ENCODE measurements around the gene SUSD6.

SUSD6 gene

GRCh38 chr14:69672356-69672755, 61.0 kb downstream of the SUSD6 start:
- DNase-seq (ENCODE audit: low spot score) = no peak

GRCh38 chr14:69673104-69673503, 61.7 kb downstream of the SUSD6 start:
- DNase-seq (ENCODE audit: low spot score) = no peak

- DNase-seq (ENCODE audit: low spot score) = no peak
Measured at GRCh38 chr14:69673578-69674305, 62.3 kb downstream of the SUSD6 start.

DNA sequence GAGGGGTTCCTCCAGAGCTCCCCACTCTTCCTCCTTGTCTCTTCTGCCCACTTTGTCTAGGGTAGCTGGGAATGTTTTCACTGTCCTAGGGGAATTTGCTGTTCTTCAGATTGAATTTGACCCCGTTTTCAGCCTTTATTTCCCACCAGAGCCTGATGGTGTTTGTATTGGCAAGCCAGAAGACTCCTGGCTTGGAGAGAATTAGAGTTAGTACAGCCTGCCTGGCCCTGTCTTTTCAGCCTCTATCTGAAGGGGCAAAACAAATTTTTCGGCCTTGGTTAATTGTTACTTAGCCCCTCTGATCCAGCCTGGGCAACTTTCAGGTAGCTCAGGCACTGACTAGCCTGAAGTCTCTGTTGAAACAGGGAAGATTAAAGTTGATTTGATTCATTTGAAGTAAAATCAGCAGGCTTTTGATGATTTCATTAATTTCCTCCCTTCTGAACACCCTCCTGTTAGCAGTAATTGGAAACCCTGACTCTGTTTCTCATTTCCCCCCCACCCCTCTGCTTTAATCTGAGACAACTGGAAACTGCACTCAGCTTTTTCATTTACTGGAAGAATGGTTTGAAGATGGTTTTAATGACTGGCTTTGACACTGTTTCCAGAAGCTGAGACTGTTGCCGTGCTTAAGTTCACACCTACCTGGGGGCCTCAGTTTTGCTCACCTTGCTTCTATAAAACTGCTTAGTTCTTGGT, 63.3 kb downstream of the SUSD6 start:
- no peak for DNase-seq (ENCODE audit: low spot score)

GRCh38 chr14:69675245-69675583, 63.8 kb downstream of the SUSD6 start:
- DNase-seq (ENCODE audit: low spot score) = no peak

GRCh38 chr14:69675877-69676416, 64.6 kb downstream of the SUSD6 start:
- DNase-seq (ENCODE audit: low spot score) = no peak

- DNase-seq (ENCODE audit: low spot score) = no peak
Measured at GRCh38 chr14:69676723-69677122, 65.3 kb downstream of the SUSD6 start.

DNA sequence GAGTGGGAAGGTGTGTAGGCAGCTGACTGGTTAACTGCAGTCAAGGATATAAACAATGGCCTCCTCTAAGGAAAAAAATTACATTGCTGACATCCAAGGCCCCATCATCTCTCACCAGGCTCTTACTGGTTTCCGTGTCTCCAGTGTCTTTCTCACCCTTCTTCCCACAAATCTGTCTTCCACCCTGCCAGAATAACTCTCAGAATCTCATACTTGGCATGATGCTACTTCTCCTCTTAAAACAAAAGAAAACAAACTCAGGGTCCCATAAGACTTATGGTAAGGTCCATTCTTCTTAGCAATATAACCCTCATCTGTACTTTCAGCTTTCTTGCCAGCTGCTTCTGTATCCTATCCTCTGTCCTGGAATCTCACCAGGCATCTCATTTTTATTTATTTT, 68.9 kb downstream of the SUSD6 start:
- no peak for DNase-seq (ENCODE audit: low spot score)

GRCh38 chr14:69682136-69682535, 70.7 kb downstream of the SUSD6 start:
- DNase-seq (ENCODE audit: low spot score) = no peak

DNA sequence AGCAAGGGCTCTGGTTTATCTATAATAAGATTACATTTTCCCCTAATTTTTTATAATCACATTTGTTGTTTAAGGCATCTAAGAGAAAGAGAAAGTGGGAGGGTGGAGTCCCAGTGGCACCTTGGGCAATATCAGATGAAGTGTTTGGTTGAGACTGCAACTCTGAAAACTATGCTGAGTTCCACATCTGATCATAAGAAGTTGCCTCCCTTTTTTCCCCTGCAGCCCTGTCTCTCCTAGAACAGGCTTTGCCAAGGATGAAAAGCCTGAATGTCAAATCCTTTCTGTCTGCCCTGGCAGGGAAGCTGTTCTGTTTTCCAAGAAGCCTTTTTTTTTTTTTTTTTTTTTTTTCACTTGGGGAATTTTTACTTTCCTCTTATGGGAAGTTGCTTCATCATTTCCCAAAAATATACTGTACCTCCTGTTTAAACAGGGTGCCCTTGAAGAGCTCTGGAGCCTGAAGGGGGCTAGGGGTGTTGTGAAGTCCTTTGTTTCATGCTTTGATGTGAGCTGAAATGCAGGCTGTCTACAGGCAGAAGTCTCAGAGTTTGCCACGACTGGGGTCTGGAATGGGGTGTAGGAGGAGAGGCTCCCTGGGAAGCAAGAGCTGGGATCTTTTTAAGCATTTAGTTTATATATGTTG, 71.3 kb downstream of the SUSD6 start:
- DNase-seq (ENCODE audit: low spot score) = no peak

GRCh38 chr14:69683971-69684370, 72.6 kb downstream of the SUSD6 start:
- DNase-seq (ENCODE audit: low spot score) = no peak

DNA sequence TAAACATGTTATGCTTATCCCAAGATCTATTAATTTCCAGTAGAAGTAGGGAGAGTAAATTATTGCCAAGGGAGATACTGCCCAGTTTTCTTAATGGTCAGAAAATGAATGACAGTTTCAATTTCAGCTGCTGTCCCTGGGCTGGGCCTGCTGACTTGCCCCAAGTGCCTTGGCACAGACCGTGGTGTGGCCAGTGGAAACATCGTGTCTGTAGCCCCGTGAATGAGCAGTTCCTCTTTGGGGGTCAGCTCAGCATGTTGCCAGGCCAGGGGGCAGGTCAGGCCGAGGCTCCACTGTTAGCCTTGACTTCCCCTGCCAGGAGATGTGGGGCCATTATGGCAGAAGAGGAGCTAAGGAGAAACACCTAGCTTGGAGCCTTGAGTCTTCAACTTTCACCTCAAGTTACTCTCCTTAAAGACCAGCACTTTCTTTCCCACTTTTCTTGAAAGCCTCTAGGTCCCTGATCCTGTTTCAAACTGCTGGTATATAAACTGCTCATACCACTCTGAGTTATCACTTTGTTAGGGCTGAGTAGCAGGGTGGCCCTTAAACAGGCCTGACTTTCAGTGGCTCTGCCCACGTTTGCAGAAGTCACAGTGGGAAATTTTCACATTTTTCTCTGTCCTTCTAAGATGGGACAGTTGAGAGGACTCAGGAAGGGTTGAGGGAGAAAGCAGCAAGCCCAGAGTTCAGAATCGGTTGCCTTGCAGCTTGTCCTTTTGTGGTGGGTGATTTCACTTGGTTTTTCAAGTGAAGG, 73.2 kb downstream of the SUSD6 start:
- no peak for DNase-seq (ENCODE audit: low spot score)

GRCh38 chr14:69685218-69685616, 73.8 kb downstream of the SUSD6 start:
- no peak for DNase-seq (ENCODE audit: low spot score)

GRCh38 chr14:69685716-69686115, 74.3 kb downstream of the SUSD6 start:
- peak; percentile 76 for DNase-seq (ENCODE audit: low spot score)

- DNase-seq (ENCODE audit: low spot score) = no peak
Measured at GRCh38 chr14:69687606-69688298, 76.4 kb downstream of the SUSD6 start.

DNA sequence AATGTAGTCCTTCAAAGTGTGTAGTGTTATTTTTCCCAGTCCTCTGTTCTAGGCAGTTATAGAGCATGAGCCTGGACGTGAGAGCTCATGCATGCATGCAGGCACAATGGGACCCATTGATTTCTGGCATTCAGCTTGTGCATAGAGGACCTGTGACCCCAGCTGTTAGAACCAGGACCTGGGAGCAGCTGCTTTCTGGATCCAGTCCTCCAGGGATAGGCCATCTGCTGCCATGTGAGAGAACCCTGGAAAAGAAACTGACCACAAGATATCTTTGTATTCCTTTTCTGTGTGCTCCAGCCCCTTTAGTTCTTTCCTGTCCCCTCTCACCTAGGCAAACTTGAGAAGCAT, 76.9 kb downstream of the SUSD6 start:
- DNase-seq (ENCODE audit: low spot score) = peak; percentile 95

DNA sequence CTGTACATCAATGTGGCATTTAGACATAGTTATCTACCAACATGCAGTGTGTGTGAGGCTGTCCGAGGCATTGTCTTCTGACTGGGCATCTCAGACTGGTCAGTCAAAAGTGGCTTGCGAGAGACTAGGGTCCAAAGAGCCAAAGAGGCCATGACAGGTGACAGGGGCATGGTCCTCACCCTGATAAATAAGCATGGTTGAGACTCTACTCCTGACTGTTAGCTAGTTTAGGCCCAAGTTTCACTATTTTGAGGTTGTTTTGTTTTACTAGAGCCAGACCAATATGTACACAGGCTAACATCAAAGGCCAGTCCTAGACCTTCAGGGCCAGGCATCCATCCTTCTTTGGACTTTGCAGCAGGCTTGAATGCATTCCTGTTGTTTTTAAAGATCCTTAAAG, 78.6 kb downstream of the SUSD6 start:
- no peak for DNase-seq (ENCODE audit: low spot score)

- DNase-seq (ENCODE audit: low spot score) = no peak
Measured at GRCh38 chr14:69692594-69692993, 81.2 kb downstream of the SUSD6 start.

GRCh38 chr14:69693145-69693544, 81.7 kb downstream of the SUSD6 start:
- DNase-seq (ENCODE audit: low spot score) = no peak

DNA sequence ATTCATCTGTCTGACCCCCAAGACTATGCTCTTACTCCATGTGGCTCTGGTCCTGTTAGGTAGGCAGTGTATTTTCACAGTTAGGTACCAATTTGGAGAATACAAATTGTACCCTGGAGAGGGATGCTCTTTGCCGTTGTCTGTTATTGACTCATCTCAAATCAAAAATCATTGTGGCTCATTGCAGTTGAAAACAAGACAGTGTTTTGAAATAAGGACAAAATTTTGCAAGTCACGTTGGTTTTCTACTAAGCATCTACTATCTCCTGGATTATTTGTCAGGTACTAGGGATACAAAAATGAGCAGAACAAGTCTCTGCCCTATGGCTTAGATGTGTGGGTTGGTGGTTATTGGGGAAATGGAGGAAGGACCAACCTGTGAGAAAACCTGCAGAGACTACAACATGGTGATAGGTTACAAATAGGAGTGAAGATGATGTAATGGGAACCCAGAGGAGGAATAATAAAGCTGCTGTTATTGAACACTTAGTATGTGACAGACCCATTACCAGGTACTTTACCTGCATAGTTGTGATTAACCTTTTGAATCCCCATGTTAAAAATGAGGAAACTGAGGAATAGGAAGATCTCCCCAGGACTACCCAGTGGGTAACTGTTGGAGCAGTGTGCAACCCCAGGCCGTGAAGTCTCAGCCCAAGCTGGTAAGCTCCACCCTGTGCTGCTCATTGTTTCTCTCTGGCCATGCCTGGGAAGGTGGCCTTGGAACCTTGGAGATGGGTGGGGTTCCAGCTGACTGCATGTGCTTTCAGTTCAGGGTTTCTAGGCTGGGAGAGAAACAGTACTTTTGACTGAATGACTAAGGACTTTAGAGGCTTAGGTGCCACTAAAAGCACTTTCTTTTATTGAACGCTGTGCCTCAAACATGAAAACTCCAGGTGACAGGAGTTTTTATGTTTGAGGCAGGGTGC, 82.7 kb downstream of the SUSD6 start:
- no peak for DNase-seq (ENCODE audit: low spot score)
